ENCODE data around the gene SMAGP. TPM values are rescaled to one million over a fixed set of nuclear protein-coding genes. Genes with fewer than 3 reads are reported as not detected.

The SMAGP gene
- total RNA-seq, 1 experiment from 2014 or later, result 12.4 TPM

- no peak overlapping the region; a peak in 1 of 7 replicates for H3K27ac Mint-ChIP-seq
- Histone ChIP-seq H4K20me1 (ENCODE audit: control insufficient read depth, insufficient read depth, insufficient read length) (no peaks in the 10 kb centered on the region), H2BK12ac (ENCODE audit: insufficient read length, low read depth, low read length) (no peak overlapping the region), H3K79me1 (ENCODE audit: insufficient read depth, low read depth, low read length, poor library complexity, severe bottlenecking) (no peaks in the 10 kb centered on the region), H3K23me2 (ENCODE audit: insufficient read length, low read depth, low read length, poor library complexity, severe bottlenecking) (no peaks in the 10 kb centered on the region), H2BK5ac (ENCODE audit: insufficient read length, low read length) (no peak overlapping the region), H2AFZ (ENCODE audit: low read length) (no peak overlapping the region), H3K27me3 (ENCODE audit: insufficient read depth, low read length) (no peaks in the 10 kb centered on the region), H2AK5ac (ENCODE audit: insufficient read length, low read length) (no peak overlapping the region), H2BK15ac (ENCODE audit: low read depth, low read length) (no peak overlapping the region), H2BK120ac (ENCODE audit: low read depth, low read length, poor library complexity, severe bottlenecking) (no peak overlapping the region), H4K5ac (ENCODE audit: insufficient read length, low read depth, low read length) (no peak overlapping the region), H2BK20ac (ENCODE audit: low read depth, low read length, poor library complexity, severe bottlenecking) (no peak overlapping the region), H3K14ac (ENCODE audit: insufficient read depth, low read length) (no peak overlapping the region), H3K23ac (ENCODE audit: insufficient read length, low read depth, low read length) (no peak overlapping the region), H3K56ac (ENCODE audit: insufficient read length, low read depth, low read length) (no peak overlapping the region), H3K4ac (ENCODE audit: low read depth, low read length) (no peak overlapping the region), H3K9me3 (ENCODE audit: control insufficient read depth, low read depth, low read length) (no peaks in the 10 kb centered on the region), H4K91ac (ENCODE audit: insufficient read length, low read depth, low read length) (no peak overlapping the region), H3K4me1 (ENCODE audit: insufficient read depth, low read length) (no peaks in the 10 kb centered on the region), H3T11ph (ENCODE audit: low read length) (no peak overlapping the region), H4K8ac (replicated peaks; ENCODE audit: insufficient read length, low read depth, low read length) (no peak overlapping the region), H3K79me2 (ENCODE audit: insufficient read depth, low read length) (no peaks in the 10 kb centered on the region), H3K4me2 (ENCODE audit: insufficient read depth, insufficient read length, low read length) (no peak overlapping the region), H3K18ac (ENCODE audit: insufficient read length, low read depth, low read length) (no peak overlapping the region), H3K9ac (ENCODE audit: extremely low read depth, insufficient read length, low read length) (no peak overlapping the region), H3K27ac (ENCODE audit: insufficient read length, low read depth, low read length) (no peak overlapping the region)
- no peaks in the 10 kb centered on the region for H3K36me3 Mint-ChIP-seq (ENCODE audit: insufficient read depth in 1 of 3, low read depth in 3 of 3)
- TF ChIP-seq CTCF (conservative IDR thresholded peaks at IDR 0.05), result no peak
- WGBS (ENCODE audit: extremely low coverage, insufficient read length, low lambda C conversion rate), result no CpG with 5 or more reads among the region's 1 CpG
- H3K4me1 Mint-ChIP-seq, result peaks cover 0 to 7% of the 10 kb centered on the region in 2 experiments; a peak in 2 of 4 replicates
- no peak for DNase-seq
- no peaks in the 10 kb centered on the region for H3K9me3 Mint-ChIP-seq
- H3K4me3 Mint-ChIP-seq, result no peak overlapping the region
- H3K27me3 Mint-ChIP-seq (ENCODE audit: low read depth), result no peaks in the 10 kb centered on the region
Observed at GRCh38 chr12:51285843-51286242, 15.6 kb upstream of the SMAGP start.

All from H9 (cell line).